HG03571 (cell line): ENCODE results near the gene FBXL14.
"Not testable (repeated sequence)": the region's sequence is repeated elsewhere in the genome, so short reads cannot be mapped to it uniquely, and the experiment has no call there.

Experiments used
- ATAC-seq: cut with Tn5 transposase; IDR thresholded peaks from one replicate; pipeline ENCODE4 v1.9.1; 2021; ENCODE audit not compliant: unreplicated experiment

The FBXL14 gene

DNA sequence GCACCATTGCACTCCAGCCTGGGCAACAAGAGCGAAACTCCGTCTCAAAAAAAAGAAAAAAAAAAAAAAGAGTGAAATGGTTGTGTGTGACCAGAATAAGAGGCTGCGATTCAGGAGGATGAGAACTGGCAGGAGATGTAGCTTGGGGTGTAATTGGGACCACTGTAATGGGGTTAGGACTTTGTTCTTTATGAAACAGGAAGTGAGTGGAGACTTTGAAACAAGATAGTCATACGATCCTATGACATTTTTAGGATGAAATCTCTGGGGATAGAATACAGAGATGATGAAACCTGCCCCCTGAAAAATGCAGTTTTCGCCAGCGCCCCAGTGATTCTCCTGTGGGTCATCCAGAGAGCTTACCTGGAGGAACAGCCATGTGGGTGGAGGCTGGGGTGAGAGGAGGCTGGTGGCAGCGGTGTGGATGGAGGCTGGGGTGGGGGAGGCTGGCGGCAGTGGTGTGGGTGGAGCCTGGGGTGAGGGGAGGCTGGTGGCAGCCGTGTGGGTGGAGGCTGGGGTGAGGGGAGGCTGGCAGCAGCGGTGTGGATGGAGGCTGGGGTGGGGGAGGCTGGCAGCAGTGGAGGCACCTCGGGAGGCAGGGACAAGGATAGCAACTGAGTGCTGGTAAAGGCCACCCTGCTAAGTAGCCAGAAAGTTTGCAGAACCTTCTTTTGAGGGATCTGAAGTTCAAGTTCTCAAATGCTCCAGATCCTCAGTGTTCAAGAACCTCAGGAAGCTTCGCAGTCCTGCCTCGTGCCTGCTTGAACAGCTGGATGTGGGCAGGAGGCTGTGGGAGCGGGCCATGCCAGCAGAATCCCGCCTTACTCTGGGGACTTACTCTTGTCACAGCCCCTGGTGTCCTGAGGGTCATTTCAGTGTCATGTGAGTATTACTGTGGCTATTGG, 20.2 kb downstream of the FBXL14 start:
- no peak for ATAC-seq

DNA sequence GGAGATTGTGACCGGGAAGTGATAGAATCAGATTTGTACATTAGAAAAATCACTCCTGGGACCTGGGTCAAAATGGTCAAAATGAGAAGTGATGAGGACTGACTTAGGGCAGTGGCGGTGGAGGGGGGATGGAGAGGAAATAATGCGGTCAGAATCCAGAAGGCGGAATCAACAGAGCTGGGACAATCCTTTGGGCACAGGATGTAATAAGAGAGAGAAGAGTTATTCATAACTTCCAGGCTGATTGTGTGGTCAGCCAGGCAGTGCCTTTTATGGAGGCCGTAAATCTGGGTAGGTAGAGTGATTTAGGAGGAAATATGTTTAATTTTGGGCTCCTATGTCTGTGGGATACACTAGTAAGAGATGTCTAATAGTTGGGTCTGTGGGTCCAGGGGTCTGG, 21.6 kb downstream of the FBXL14 start:
- ATAC-seq: no peak

- no peak for ATAC-seq
These were observed 26.5 kb downstream of the FBXL14 start for GRCh38 chr12:1567852-1568251.

- no peak for ATAC-seq
These were observed 27.8 kb downstream of the FBXL14 start for GRCh38 chr12:1566449-1567135.

DNA sequence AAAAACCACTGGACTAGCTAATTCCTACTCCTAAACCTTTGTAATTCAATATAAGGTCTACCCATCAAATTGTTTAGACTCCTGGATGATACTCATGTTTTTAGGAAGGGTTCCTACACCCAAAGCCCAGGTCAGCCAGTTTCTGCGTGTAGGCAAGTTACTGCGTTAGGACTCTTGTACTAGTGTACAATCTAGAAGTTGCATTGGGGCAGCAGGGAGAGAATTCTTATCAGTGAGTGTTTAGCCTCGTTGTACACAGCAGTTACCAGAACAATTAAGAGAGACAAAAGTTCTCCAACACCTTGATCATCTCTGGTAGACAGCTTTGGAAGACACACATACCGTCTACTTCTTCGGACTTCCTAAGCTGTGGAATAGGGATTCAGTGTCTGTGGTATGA, 29.2 kb downstream of the FBXL14 start:
- ATAC-seq: no peak

DNA sequence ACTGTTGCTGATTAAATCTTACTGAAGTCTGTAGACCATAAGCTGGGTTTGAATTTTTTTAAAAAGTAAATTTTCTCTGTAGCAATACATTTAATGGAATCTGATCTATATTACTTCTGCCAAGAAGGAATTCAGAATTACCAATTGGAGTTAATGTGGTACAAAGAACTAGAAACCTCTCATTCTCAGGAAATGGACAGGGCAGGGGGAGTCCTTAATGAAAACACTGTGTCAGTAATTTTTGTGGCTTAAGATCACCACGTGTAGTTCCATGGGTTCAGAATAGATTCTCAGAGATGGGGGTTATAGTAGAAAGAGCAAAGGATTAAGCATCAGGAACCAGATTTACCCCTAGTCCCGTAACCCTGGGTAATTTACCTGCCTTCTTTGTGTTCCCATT, 30.3 kb downstream of the FBXL14 start:
- no peak for ATAC-seq

DNA sequence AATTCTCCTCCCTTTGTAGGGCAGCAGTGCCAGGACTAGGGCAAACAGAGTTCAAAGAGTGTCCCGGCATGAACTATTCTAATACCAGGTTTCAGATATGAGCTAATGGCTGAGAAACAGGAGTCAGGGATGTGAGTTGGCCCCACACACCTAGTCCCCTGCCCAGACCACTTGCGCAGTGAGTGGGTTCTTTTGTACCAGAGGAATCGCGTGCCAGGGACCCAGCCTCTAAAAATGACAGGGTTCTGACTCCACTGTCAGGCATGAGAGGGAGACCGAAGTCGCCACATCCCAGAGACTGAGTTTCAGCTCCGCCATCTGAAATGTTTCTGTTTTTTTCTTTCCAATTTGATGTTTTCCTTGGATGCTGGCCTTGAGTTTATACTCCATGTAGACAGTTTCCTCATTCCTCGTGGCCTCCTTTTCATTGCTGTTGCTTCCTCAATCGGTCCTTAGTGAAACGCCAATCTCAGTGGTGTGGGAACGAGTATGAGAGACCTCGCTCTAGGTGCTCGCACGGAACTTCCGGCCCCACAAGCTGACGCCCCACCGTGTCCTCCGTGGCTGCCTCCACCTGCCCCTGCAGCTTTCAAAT, 31.5 kb downstream of the FBXL14 start:
- ATAC-seq: no peak

DNA sequence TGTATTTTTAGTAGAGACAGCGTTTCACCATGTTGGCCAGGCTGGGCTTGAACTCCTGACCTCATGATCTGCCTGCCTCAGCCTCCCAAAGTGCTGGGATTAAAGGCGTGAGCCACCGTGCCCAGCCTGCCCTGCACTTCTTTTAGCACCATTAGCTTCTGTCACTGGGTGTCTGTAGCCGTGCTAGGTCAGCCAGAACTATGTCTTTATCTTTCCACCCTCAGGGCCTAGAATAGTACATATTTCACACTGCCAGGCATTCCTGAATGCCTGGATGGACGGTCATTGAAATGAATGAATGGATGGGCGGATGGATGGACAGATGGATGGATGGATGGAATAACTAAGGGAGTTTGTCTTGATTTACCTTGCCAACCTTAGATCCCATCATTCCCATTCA, 33.7 kb downstream of the FBXL14 start:
- ATAC-seq: no peak

- ATAC-seq: no peak
These were observed 34.7 kb downstream of the FBXL14 start for GRCh38 chr12:1559676-1560091.

- ATAC-seq: not testable (repeated sequence)
These were observed 36.3 kb downstream of the FBXL14 start for GRCh38 chr12:1558108-1558507.

- ATAC-seq: peak; percentile 94
These were observed 40.1 kb downstream of the FBXL14 start for GRCh38 chr12:1553987-1554982.

- no peak for ATAC-seq
These were observed 40.8 kb downstream of the FBXL14 start for GRCh38 chr12:1553536-1553935.

GRCh38 chr12:1552911-1553491, 41.4 kb downstream of the FBXL14 start:
- ATAC-seq: no peak

- ATAC-seq: no peak
These were observed 42.2 kb downstream of the FBXL14 start for GRCh38 chr12:1552171-1552570.

GRCh38 chr12:1551496-1551895, 42.9 kb downstream of the FBXL14 start:
- ATAC-seq: no peak

- no peak for ATAC-seq
These were observed 47.3 kb downstream of the FBXL14 start for GRCh38 chr12:1546931-1547640.

DNA sequence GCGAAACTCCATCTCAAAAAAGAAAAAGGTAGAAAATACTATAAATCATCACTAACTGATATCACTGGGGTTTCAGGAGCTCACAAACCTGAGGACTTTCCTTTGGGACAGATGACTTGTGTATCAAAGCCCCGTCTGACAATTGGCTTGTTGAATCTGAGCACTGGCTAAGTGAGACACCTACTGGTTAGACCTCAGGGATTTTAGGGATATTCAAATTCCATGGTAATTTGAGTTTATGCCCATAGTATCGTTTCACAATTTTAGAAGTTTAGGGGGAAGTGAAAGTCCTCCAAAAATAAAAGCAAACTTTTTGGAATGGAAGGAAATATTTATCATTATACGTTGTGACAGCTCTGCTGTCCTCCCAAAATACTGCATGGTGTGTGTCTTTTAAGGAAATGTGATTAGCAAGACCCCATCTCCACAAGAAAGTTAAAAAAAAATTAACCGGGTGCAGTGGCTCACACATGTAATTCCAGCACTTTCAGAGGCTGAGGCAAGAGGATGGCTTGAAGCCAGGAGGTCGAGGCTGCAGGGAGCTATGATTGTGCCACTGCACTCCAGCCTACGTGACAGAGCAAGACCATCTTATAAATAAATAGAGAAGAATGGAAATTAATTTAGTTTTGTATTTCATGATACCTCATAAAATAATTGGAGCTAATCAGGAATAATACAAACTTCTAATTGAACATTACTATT, 49.2 kb downstream of the FBXL14 start:
- no peak for ATAC-seq

DNA sequence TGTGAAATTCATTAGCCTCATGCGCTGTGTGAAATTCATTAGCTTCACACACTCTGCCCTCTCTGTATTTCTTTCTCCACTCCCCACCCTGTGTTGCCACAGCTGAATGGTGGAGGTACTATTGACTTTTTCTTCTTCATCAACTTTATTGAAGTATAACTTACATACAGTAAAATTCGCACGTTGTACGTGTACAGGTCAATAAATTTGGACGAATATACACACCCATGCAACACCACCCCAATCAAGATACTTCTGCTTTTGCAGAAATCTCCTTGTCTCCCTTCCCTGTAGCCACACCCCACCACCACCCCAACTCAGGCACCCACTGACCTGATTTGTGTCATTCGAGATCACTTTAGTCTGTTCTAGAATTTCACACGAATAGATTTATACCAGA, 51.8 kb downstream of the FBXL14 start:
- no peak for ATAC-seq

DNA sequence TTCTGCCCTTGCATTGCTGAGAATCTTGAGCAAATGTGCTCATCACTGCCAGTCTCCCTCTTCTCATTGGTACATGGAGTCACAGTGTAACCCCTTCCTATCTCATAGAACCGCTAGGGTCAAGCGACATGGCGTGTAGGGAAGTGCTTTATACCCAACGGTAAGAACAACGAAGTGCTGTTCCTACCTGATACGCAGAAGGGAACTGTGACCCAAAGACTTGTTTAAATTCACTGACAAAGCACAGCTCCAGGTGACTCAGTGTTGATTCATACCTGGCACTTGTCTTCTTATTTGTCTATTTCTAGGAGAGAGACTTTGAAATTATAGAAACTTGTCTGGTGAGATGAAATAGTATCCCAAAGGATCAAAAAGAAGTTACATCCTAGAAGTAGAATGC, 53.7 kb downstream of the FBXL14 start:
- ATAC-seq: no peak
